Measurements from ENCODE around the gene SERGEF. TPM values are rescaled to one million over a fixed set of nuclear protein-coding genes. Genes with fewer than 3 reads are reported as not detected.

SERGEF gene
- polyA plus RNA-seq, 3 donors = 14.3 to 33.7 (median 33.3) TPM

GRCh38 chr11:17766590-17766989, 246.3 kb downstream of the SERGEF start:
- no peaks in the 10 kb centered on the region for H3K9me3 ChIP-seq (replicated peaks in 1 of 2; ENCODE audit: control insufficient read depth in 1 of 2, insufficient read depth in 1 of 2, low read length in 2 of 2)
- intact Hi-C loops (cut with micrococcal nuclease) = no loop called here
- no peaks in the 10 kb centered on the region for H3K36me3 Mint-ChIP-seq
- H2AFZ ChIP-seq (ENCODE audit: insufficient read depth, low read depth, low read length, poor library complexity, severe bottlenecking) = no peak overlapping the region
- no peaks in the 10 kb centered on the region for H3K36me3 ChIP-seq (replicated peaks in 1 of 2; ENCODE audit: control insufficient read depth in 1 of 2, insufficient read depth in 2 of 2, low read length in 2 of 2)
- no peaks in the 10 kb centered on the region for H4K20me1 ChIP-seq (ENCODE audit: insufficient read depth, low read length)
- no peak overlapping the region for H3K4me3 Mint-ChIP-seq
- no peaks in the 10 kb centered on the region for H3K79me2 ChIP-seq (ENCODE audit: insufficient read depth, low read length)
- H3K27me3 ChIP-seq (ENCODE audit: control insufficient read depth in 2 of 2, insufficient read depth in 2 of 2, low read length in 2 of 2) = no peaks in the 10 kb centered on the region
- H3K9me3 Mint-ChIP-seq = no peaks in the 10 kb centered on the region
- H3K4me1 Mint-ChIP-seq = no peaks in the 10 kb centered on the region
- H3K4me3 ChIP-seq (replicated peaks in 1 of 3; ENCODE audit: low read depth in 2 of 3, low read length in 3 of 3) = no peak overlapping the region
- H3K27me3 Mint-ChIP-seq (ENCODE audit: low read depth in 3 of 3) = peaks cover 0 to 1% (median 1%) of the 10 kb centered on the region in 3 donors
- no peak overlapping the region for H3K4me2 ChIP-seq (replicated peaks; ENCODE audit: extremely low read depth, low read length, poor library complexity, severe bottlenecking)
- no peaks in the 10 kb centered on the region for H3K4me1 ChIP-seq (ENCODE audit: control insufficient read depth in 1 of 2, insufficient read depth in 2 of 2, low read length in 2 of 2)
- TF ChIP-seq CTCF (IDR thresholded peaks at IDR 0.05) = no peak
- H3K9ac ChIP-seq (ENCODE audit: insufficient read depth, low read length, poor library complexity, severe bottlenecking) = no peak overlapping the region
- H3K27ac ChIP-seq (ENCODE audit: low read depth in 1 of 2, low read length in 2 of 2) = no peak overlapping the region
- WGBS (ENCODE audit: insufficient coverage) = 100% methylated on average over 1 of the region's 5 CpGs
- DNase-seq = no peak
- no peak overlapping the region for H3K27ac Mint-ChIP-seq

- H3K27me3 Mint-ChIP-seq (ENCODE audit: low read depth in 3 of 3) = peaks cover 0 to 3% (median 1%) of the 10 kb centered on the region in 3 donors
- no peak for TF ChIP-seq CTCF (IDR thresholded peaks at IDR 0.05)
- no peak overlapping the region for H3K4me2 ChIP-seq (replicated peaks; ENCODE audit: extremely low read depth, low read length, poor library complexity, severe bottlenecking)
- H3K4me1 Mint-ChIP-seq = no peaks in the 10 kb centered on the region
- no peak overlapping the region for H2AFZ ChIP-seq (ENCODE audit: insufficient read depth, low read depth, low read length, poor library complexity, severe bottlenecking)
- H3K36me3 Mint-ChIP-seq = no peaks in the 10 kb centered on the region
- H3K9ac ChIP-seq (ENCODE audit: insufficient read depth, low read length, poor library complexity, severe bottlenecking) = no peak overlapping the region
- intact Hi-C loops (cut with micrococcal nuclease) = no loop called here
- no peaks in the 10 kb centered on the region for H3K36me3 ChIP-seq (replicated peaks in 1 of 2; ENCODE audit: control insufficient read depth in 1 of 2, insufficient read depth in 2 of 2, low read length in 2 of 2)
- WGBS (ENCODE audit: insufficient coverage) = 98% methylated on average over 8 of the region's 8 CpGs
- no peak for DNase-seq
- no peaks in the 10 kb centered on the region for H3K79me2 ChIP-seq (ENCODE audit: insufficient read depth, low read length)
- H3K27ac Mint-ChIP-seq = no peak overlapping the region
- H3K9me3 ChIP-seq (replicated peaks in 1 of 2; ENCODE audit: control insufficient read depth in 1 of 2, insufficient read depth in 1 of 2, low read length in 2 of 2) = no peaks in the 10 kb centered on the region
- no peak overlapping the region for H3K27ac ChIP-seq (ENCODE audit: low read depth in 1 of 2, low read length in 2 of 2)
- no peak overlapping the region for H3K4me3 ChIP-seq (replicated peaks in 1 of 3; ENCODE audit: low read depth in 2 of 3, low read length in 3 of 3)
- no peaks in the 10 kb centered on the region for H4K20me1 ChIP-seq (ENCODE audit: insufficient read depth, low read length)
- no peaks in the 10 kb centered on the region for H3K4me1 ChIP-seq (ENCODE audit: control insufficient read depth in 1 of 2, insufficient read depth in 2 of 2, low read length in 2 of 2)
- H3K9me3 Mint-ChIP-seq = no peaks in the 10 kb centered on the region
- no peak overlapping the region for H3K4me3 Mint-ChIP-seq
- no peaks in the 10 kb centered on the region for H3K27me3 ChIP-seq (ENCODE audit: control insufficient read depth in 2 of 2, insufficient read depth in 2 of 2, low read length in 2 of 2)
Observed at GRCh38 chr11:17766073-17766359, 246.8 kb downstream of the SERGEF start.

Measured in CD14-positive monocyte (primary cell).